GM12873 (cell line): ENCODE data around the gene PRRT1B.

Experiments used
- CTCF ChIP-seq: IDR thresholded peaks from 2 replicates; pipeline ENCODE4 v1.5.1; 2012; ENCODE audit warnings: low read depth, mild to moderate bottlenecking, moderate library complexity, low read length, control low read depth; ENCODE audit not compliant: insufficient read depth; ENCODE audit errors: missing control alignments

The PRRT1B gene

GRCh38 chr9:131529597-131530545, 15.5 kb upstream of the PRRT1B start:
- no peak for TF ChIP-seq CTCF

GRCh38 chr9:131530546-131530919, 14.8 kb upstream of the PRRT1B start:
- TF ChIP-seq CTCF = peak; percentile 33

- TF ChIP-seq CTCF = no peak
Observed at GRCh38 chr9:131530920-131531832, 14.1 kb upstream of the PRRT1B start, which contains the start of gene UCK1. UCK1 (minus strand) TSS chr9:131531263; CDS start chr9:131531174, 89 bp downstream.

- TF ChIP-seq CTCF = no peak
Observed at GRCh38 chr9:131534721-131535237, 10.5 kb upstream of the PRRT1B start.

- TF ChIP-seq CTCF = no peak
Observed at GRCh38 chr9:131537946-131538345, 7.4 kb upstream of the PRRT1B start.

- TF ChIP-seq CTCF = no peak
Observed at GRCh38 chr9:131539223-131539923, 6.0 kb upstream of the PRRT1B start.
